GM12801 (cell line): ENCODE results near the gene NOL7.

ENCODE experiments used
- CTCF ChIP-seq: IDR thresholded peaks from one replicate; pipeline ENCODE4 v1.5.1; 2011; ENCODE audit warnings: control low read depth; ENCODE audit not compliant: insufficient read length; ENCODE audit errors: extremely low read depth

Gene NOL7

GRCh38 chr6:13586603-13587542 lies 28.3 kb upstream of the NOL7 start:
- no peak for TF ChIP-seq CTCF

GRCh38 chr6:13589801-13590200 lies 25.3 kb upstream of the NOL7 start:
- no peak for TF ChIP-seq CTCF

GRCh38 chr6:13590574-13591153 lies 24.5 kb upstream of the NOL7 start:
- no peak for TF ChIP-seq CTCF

- TF ChIP-seq CTCF = no peak
These were observed 23.8 kb upstream of the NOL7 start for GRCh38 chr6:13591205-13591921.

GRCh38 chr6:13593103-13593502 lies 22.0 kb upstream of the NOL7 start:
- TF ChIP-seq CTCF = no peak

GRCh38 chr6:13593720-13594119 lies 21.4 kb upstream of the NOL7 start:
- no peak for TF ChIP-seq CTCF

GRCh38 chr6:13597073-13597472 lies 18.1 kb upstream of the NOL7 start:
- no peak for TF ChIP-seq CTCF
